GM12801 (cell line): Measurements from ENCODE around the gene PRR14.

Experiments used
- CTCF ChIP-seq: IDR thresholded peaks from one replicate; pipeline ENCODE4 v1.5.1; 2011; ENCODE audit warnings: control low read depth; ENCODE audit not compliant: insufficient read length; ENCODE audit errors: extremely low read depth

PRR14 gene

GRCh38 chr16:30692396-30693064 lies 41.8 kb downstream of the PRR14 start:
- TF ChIP-seq CTCF, result no peak

- TF ChIP-seq CTCF, result no peak
Measured at GRCh38 chr16:30694926-30695693, 44.4 kb downstream of the PRR14 start.

- TF ChIP-seq CTCF, result no peak
Measured at GRCh38 chr16:30697264-30698138, 46.7 kb downstream of the PRR14 start.

GRCh38 chr16:30698139-30698815 lies 47.5 kb downstream of the PRR14 start:
- no peak for TF ChIP-seq CTCF

GRCh38 chr16:30698816-30699614 lies 48.3 kb downstream of the PRR14 start, which contains the start of gene SRCAP:
Gene SRCAP (plus strand): TSS chr16:30699171. CDS start chr16:30700825, 1,654 bp downstream.
- no peak for TF ChIP-seq CTCF

- TF ChIP-seq CTCF, result no peak
Measured at GRCh38 chr16:30699615-30700099, 48.9 kb downstream of the PRR14 start.
